ENCODE results near the gene PRPSAP2. TPM values are rescaled to one million over a fixed set of nuclear protein-coding genes. Genes with fewer than 3 reads are reported as not detected.
"Not testable (repeated sequence)": the region's sequence is repeated elsewhere in the genome, so short reads cannot be mapped to it uniquely, and the experiment has no call there.

The PRPSAP2 gene
- total RNA-seq, 1 experiment from 2014 or later, result 24.6 TPM

- BruUV-seq (replicated peaks), result no TSS peak
- peaks cover 13% of the 10 kb centered on the region for H3K36me3 Mint-ChIP-seq (ENCODE audit: insufficient read depth, unreplicated experiment)
- TF ChIP-seq CTCF (IDR thresholded peaks at IDR 0.05; ENCODE audit: unreplicated experiment), result no peak
- no peaks in the 10 kb centered on the region for H3K4me1 Mint-ChIP-seq (ENCODE audit: low read depth, unreplicated experiment)
- CTCF ChIA-PET, result interaction anchor here (0.5 kb wide), 1 partner anchor 53 kb away, joined by 3 read pairs; no protein-coding TSS in a partner anchor
- intact Hi-C loops (cut with micrococcal nuclease; ENCODE audit: unreplicated experiment), result no loop called here
- H3K27ac Mint-ChIP-seq (ENCODE audit: unreplicated experiment), result no peak overlapping the region
- H3K27me3 Mint-ChIP-seq (ENCODE audit: unreplicated experiment), result no peaks in the 10 kb centered on the region
- no peak overlapping the region for H3K4me3 Mint-ChIP-seq (ENCODE audit: low read depth, unreplicated experiment)
- H3K9me3 Mint-ChIP-seq (ENCODE audit: low read depth, unreplicated experiment), result no peaks in the 10 kb centered on the region
- no peak for DNase-seq
Observed at GRCh38 chr17:18862011-18862410, 4.1 kb downstream of the PRPSAP2 start.

GRCh38 chr17:18864996-18865395, 7.1 kb downstream of the PRPSAP2 start:
- H3K4me3 Mint-ChIP-seq (ENCODE audit: low read depth, unreplicated experiment); H3K27ac Mint-ChIP-seq (ENCODE audit: unreplicated experiment); H3K9me3 Mint-ChIP-seq (ENCODE audit: low read depth, unreplicated experiment); H3K27me3 Mint-ChIP-seq (ENCODE audit: unreplicated experiment); intact Hi-C loops (cut with micrococcal nuclease; ENCODE audit: unreplicated experiment); BruUV-seq (replicated peaks); H3K4me1 Mint-ChIP-seq (ENCODE audit: low read depth, unreplicated experiment); CTCF ChIA-PET; H3K36me3 Mint-ChIP-seq (ENCODE audit: insufficient read depth, unreplicated experiment); DNase-seq: not testable (repeated sequence)

GRCh38 chr17:18866866-18867813, 9.2 kb downstream of the PRPSAP2 start:
- peaks cover 16% of the 10 kb centered on the region for H3K36me3 Mint-ChIP-seq (ENCODE audit: insufficient read depth, unreplicated experiment)
- DNase-seq, result no peak
- CTCF ChIA-PET, result no interaction called here
- BruUV-seq (replicated peaks), result no TSS peak
- no peaks in the 10 kb centered on the region for H3K4me1 Mint-ChIP-seq (ENCODE audit: low read depth, unreplicated experiment)
- H3K4me3 Mint-ChIP-seq (ENCODE audit: low read depth, unreplicated experiment), result no peak overlapping the region
- H3K27me3 Mint-ChIP-seq (ENCODE audit: unreplicated experiment), result no peaks in the 10 kb centered on the region
- intact Hi-C loops (cut with micrococcal nuclease; ENCODE audit: unreplicated experiment), result no loop called here
- no peaks in the 10 kb centered on the region for H3K9me3 Mint-ChIP-seq (ENCODE audit: low read depth, unreplicated experiment)
- no peak overlapping the region for H3K27ac Mint-ChIP-seq (ENCODE audit: unreplicated experiment)
- no peak for TF ChIP-seq CTCF (IDR thresholded peaks at IDR 0.05; ENCODE audit: unreplicated experiment)

- Mint-ChIP-seq H3K4me1 (ENCODE audit: low read depth, unreplicated experiment) (peaks cover 10% of the 10 kb centered on the region), H3K27me3 (ENCODE audit: unreplicated experiment) (no peaks in the 10 kb centered on the region), H3K4me3 (ENCODE audit: low read depth, unreplicated experiment) (no peak overlapping the region), H3K36me3 (ENCODE audit: insufficient read depth, unreplicated experiment) (peaks cover 11% of the 10 kb centered on the region), H3K27ac (ENCODE audit: unreplicated experiment) (no peak overlapping the region), H3K9me3 (ENCODE audit: low read depth, unreplicated experiment) (no peaks in the 10 kb centered on the region)
- no peak for TF ChIP-seq CTCF (IDR thresholded peaks at IDR 0.05; ENCODE audit: unreplicated experiment)
- CTCF ChIA-PET, result no interaction called here
- BruUV-seq (replicated peaks), result no TSS peak
- no peak for DNase-seq
- intact Hi-C loops (cut with micrococcal nuclease; ENCODE audit: unreplicated experiment), result no loop called here
Observed at GRCh38 chr17:18877104-18877645, 19.2 kb downstream of the PRPSAP2 start.
